ENCODE measurements around the gene PHRF1.

The PHRF1 gene

DNA sequence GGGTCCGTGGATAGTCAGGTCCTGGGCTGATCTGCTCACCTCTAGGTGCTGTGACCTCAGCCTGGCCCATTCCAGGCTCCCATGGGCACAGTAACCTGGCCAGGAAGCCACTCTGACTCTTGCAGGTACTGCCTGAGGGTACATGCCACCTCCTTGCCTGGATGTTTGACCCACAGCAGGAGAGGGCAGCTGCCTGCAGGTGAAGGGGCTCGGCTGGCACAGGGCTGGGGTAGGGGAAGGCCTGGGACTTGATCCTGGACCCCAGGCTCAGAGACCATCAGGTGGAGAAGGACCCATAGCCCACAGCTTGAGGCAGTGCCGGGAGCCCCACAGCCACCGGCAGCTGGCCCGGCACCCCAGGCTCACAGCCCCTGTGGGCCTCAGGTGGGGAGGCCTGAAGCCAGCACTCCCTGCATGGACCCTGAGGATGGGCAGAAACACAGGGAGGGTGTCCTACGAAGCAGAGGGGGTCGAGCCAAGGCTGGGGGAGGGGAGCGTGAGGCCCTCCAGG, 36.2 kb upstream of the PHRF1 start:
- no peak for DNase-seq

DNA sequence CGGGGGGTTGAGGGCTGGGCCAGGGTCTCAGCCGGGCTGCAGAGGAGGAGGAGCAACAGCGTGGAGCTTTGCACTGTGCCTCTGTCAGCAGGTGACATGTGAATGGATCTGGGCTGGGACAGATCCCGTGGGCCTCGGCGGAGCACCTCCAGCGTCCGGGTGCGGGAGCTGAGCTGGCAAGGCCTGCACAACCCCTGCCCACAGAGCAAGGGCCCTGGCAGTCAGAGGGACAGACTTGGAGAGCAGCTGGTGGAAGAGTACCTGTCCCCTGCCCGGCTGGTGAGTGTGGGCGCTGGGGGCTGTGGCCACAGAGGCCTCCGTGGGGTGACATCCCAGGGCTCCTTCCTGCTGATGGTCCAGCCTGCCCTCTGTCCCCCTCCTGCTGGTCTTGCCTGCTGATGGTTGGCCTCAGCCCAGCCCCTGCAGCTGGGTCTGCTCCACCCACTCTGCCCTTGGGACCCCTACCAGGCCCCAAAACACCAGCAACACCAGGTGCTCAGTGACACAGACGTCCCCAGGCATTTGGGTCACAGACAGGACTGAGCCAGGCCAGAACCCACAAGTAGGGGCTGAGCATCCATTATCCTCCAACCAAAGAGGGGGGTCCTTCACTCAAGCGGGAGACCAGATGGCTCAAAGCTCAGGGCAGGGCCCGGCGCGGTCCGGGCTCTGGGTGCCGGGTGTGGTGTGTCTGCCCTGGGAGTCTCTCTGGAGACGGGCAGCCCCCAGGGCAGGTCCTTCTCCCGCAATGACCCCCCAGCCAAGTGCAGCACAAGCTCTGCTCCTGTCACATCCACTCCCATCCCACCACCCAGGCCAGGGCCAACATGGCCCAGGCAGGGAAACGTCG, 35.5 kb upstream of the PHRF1 start:
- DNase-seq: no peak

- DNase-seq: no peak
Measured at GRCh38 chr11:541433-541885, 34.8 kb upstream of the PHRF1 start.

DNA sequence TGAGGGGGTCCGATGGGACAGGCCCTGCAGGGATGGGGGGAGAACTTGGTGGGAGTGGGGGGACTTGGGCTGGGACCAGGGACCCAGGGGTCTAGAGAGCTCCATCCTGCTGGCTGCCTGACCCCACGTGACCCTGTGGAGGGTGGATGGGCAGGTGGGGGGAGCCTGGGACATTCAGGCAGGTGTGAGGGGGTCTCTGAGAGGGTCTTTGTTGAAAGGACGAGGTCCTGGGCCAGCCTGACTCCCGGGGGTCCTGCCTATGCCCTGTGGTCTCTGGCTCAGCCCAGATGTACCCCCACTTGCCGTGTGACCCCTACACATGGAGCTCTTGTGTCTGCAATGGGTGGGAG, 31.5 kb upstream of the PHRF1 start:
- DNase-seq: no peak

- no peak for DNase-seq
Measured at GRCh38 chr11:545171-545570, 31.1 kb upstream of the PHRF1 start.

DNA sequence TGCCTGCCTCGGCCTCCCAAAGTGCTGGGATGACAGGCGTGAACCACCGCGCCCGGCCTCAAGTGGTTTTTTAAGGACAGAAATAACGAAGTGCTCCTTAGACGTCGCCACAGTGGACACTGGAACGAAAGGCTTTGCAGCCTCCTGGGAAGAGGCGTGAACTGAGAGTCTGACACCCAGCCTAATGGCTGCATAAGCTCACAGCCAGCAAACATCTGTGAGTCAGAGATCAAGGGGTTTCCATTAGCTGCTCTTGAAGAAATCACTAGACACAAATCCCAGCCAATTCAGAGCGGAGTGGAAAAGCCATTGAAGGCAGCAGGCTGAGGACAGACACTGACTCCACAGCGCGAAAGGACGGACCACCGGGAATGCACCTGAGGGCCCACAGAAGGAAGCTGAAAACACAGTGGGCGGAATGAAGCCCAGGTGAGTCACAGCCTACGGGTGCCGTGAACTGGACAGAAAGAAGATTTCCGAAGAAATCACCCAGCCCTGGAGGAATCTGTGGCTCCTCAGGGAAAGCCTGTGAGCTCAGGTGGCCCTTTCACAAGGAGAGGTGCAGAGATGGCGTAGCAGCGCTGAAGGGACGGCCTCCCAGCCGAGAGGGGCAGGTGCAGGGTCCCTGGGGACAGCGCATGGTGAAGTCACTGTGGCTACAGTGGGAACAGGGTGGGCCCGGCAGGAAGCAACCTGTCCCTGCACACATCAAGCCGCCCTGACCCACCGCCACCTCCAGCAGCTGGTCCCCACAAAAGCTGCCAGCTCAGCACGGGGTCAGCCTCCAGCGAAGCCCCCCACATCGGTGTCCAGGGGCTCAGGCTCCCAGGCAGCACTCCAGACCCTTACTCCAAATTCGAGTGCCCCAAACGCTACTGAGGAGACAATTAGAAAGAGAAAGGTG, 27.3 kb upstream of the PHRF1 start:
- no peak for DNase-seq

GRCh38 chr11:550021-550745, 26.1 kb upstream of the PHRF1 start:
- DNase-seq: no peak

DNA sequence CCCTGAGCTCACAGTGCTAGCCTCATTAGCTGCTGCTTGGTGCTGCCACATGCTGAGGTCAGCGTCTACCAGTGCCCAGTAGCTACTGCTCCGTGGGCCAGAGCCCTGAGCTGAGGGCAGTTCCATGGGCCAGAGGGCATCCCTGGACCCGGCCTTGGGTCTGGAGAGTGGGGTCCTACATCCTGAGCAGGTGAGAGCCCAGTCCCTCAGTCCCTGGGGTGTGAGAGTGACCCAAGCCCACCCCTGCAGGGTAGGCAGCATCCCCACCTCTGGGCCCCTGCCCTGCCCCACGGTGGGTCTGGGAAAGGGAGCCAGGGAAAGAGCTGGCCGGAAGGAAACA, 25.6 kb upstream of the PHRF1 start:
- DNase-seq: no peak

DNA sequence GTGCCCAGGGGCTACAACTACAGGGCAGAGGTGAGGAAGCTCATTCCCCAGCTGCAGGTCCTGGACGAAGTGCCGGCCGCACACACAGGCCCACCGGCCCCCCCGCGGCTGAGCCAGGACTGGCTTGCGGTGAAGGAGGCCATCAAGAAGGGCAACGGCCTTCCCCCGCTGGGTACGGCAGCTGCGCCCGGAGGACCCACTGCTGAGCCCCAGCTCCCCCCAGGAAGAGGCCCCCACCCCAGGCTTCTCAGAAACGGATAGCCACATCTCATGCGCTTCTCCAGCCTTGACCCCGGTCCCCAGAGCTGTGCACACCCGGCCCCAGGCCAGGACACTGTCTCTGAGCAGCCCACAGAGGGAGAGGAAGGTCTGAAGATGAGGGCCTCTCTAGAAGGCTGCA, 25.1 kb upstream of the PHRF1 start:
- DNase-seq: no peak

DNA sequence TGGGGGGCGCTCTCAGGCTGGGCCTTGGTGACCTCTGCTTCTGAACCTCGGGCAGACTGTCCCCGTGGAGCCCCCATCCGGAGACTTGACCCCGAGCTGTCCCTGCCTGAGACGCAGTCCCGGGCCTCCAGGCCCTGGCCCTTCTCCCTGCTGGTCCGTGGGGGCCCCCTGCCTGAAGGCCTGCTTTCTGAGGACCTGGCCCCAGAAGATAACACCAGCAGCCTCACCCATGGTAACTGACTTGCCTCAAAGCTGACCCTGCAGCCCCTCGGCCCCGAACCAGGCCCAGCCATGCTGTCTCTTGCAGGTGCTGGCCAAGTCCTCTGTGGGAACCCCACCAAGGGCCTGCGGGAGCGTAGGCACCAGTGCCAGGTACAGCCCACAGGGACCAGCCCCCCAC, 24.7 kb upstream of the PHRF1 start:
- no peak for DNase-seq

- DNase-seq: no peak
Measured at GRCh38 chr11:553083-553987, 22.9 kb upstream of the PHRF1 start.

DNA sequence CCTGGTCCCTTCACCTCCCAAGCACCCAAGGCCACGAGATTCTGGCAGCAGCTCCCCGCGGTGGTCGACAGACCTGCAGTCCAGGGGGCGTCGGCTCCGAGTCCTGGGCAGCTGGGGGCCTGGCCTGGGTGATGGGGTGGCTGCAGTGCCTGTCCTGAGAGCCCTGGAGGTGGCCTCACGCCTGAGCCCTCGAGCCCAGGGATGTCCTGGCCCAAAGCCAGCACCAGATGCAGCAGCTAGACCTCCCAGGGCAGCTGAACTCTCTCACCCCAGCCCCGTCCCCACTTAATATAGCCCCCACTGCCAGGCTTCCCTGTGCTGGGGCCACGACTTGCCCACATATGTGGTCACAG, 22.3 kb upstream of the PHRF1 start:
- no peak for DNase-seq

DNA sequence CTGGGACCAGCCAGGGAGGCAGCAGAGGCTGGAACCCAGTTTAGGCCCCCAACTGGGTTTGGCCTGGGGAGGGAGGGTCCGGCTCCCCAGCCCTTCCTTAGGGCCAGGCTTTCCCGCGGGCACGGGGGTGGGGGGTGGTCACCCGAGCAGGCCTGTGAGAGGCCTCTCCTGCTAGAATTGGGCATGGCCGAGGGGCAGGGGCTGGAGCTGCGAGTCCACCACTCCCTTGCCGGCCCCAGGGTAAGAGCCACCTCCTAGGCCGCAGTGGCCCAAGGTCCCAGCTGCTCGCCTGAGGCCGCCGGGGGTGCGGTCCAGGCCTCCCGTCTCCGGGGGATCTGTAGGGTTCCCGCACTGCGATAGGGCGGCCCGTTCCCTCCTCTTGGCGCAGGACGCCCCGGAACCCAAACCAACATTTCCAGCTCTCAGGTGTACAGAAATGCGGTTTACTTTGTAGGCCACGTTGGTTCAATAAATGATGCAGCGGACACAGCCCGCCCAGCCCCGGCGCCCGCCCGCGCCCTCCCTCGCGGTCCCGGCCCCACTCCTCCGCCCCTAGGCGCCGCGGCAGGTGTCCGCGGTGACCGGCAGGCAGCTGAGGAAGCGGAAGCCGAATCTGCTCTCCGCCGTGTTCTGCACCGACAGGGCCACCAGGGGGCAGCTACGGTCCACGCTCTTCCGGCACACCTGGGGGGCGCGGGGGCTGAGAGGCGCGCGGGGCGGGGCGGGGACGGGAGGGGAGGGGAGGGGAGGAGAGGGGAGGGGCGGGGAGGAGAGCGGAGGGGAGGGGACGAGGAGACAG, 21.6 kb upstream of the PHRF1 start:
- peak; percentile 83 for DNase-seq

DNA sequence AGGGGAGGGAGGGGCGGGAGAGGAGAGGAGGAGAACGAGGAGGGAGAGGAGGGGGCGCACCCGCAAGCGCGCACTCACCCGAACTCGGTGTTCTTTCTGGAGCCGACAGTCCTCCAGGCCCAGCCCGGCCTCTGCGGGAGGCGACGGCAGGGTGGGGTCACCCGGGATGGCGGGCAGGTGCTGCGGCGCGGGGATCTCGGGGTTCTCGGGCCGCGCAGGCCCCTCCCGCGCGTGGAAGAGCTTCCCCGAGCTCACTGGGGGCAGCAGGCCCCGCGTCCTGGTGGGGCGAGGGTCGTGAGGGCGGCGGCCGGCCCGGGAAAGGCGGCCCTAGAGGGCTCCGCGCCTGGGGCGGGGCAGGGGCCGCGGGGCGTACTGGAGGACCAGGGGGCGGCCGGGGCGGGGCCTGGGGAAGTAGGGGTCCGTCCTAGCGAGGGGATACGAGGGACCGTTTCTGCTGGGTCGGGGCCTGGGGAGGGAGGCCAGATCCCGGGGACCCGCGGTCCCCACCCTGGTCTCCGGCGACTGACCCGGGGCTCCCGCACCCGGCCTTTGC, 21.0 kb upstream of the PHRF1 start:
- DNase-seq: peak; percentile 17

DNA sequence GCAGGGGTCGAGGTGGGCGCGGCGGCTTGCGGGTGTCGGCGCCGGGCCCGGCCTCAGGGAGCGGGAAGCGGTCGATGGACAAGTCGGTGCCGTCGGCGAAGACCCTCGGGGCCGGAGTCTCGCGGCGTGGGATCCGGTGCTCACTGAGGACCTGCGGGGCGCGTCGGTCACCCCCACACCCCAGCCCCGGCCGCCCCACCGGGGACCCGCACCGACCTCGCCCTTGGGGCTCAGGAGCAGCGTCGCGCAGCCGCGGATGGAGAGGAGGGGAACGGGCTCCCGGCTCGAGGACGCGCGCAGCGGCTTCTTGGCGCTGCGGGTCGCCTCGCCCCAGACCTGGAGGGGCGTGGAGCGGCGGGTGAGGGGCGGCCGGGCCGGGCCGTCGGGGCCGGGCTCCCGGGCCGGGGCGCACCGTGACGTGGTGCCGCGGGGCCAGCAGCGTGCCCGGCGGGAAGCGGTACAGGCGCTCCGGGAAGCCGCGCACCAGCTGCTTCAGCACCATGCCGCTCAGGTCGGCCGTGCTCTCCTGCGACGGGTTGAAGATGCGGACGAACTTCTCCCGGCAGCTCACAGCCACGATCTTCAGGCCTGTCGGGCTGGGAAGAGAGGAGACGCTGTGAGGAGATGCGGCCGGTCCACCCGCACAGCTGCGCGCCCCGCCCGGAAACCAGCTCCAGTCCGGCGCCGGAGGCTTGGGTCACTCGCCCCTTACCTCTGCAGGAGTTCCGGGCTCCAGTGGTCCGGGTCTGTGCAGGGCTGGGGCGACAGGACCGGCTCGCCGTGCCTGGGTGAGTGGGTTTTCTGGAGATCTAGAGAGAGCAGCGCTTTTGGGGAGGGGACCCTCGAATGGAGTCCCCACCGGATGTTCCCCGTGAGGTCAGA, 20.2 kb upstream of the PHRF1 start:
- DNase-seq: peak; percentile 25

DNA sequence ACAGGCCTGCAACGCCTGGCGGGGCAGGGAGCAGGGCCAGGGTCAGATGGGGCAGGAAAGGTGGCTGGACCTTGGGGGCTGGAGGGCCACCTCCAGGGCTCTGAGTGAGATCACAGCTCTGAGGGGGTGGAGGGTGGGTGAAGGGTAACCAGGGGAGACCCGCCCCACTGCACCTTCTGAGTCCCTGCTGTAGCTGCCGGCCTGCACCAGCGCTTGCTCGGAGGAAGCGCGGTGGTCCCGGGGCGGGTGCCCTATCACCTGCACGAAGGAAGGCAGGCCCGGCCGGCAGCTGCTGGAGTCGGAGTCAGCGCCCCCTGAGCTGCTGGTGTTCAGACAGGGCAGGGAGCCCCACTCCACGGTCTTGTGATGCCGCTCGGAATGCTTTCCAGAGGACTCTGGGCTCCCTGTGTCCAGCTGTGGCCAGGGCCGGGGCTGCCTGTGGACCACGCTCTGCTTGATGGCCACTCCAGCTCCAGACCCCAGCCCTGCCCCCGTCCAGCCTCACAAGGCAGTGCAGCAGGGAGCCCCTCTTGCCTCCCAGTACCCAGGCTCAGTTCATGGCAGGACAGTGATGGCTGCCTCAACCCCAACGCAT, 19.5 kb upstream of the PHRF1 start:
- DNase-seq: no peak

- no peak for DNase-seq
Measured at GRCh38 chr11:557328-558132, 18.7 kb upstream of the PHRF1 start.

- no peak for DNase-seq
Measured at GRCh38 chr11:558503-558902, 17.8 kb upstream of the PHRF1 start.

Measured in CD4-positive, alpha-beta T cell treated with Interleukin-17A for 1 hour (primary cell).